ENCODE data around the gene ANKS1B.

The ANKS1B gene

GRCh38 chr12:98922871-98923270 lies 1061.9 kb downstream of the ANKS1B start:
- Histone ChIP-seq H3K9ac (no peak overlapping the region), H3K27me3 (ENCODE audit: insufficient read depth, low read depth) (no peaks in the 10 kb centered on the region), H3K36me3 (ENCODE audit: insufficient read depth) (no peaks in the 10 kb centered on the region), H3K4me1 (ENCODE audit: low read depth, poor library complexity, severe bottlenecking) (no peaks in the 10 kb centered on the region), H2AFZ (ENCODE audit: low read depth) (no peak overlapping the region), H3K4me2 (no peak overlapping the region), H3K79me2 (ENCODE audit: insufficient read depth, low read depth) (no peaks in the 10 kb centered on the region), H3K4me3 (IDR thresholded peaks at IDR 0.05; ENCODE audit: insufficient read depth, low read depth, low read length) (no peak overlapping the region), H4K20me1 (ENCODE audit: insufficient read depth) (no peaks in the 10 kb centered on the region), H3K27ac (no peak overlapping the region)
- TF ChIP-seq CTCF (conservative IDR thresholded peaks at IDR 0.05; ENCODE audit: low read depth, low read length): no peak

- no peak for TF ChIP-seq CTCF (conservative IDR thresholded peaks at IDR 0.05; ENCODE audit: low read depth, low read length)
- Histone ChIP-seq H3K4me3 (IDR thresholded peaks at IDR 0.05; ENCODE audit: insufficient read depth, low read depth, low read length) (no peak overlapping the region), H3K36me3 (ENCODE audit: insufficient read depth) (no peaks in the 10 kb centered on the region), H3K79me2 (ENCODE audit: insufficient read depth, low read depth) (no peaks in the 10 kb centered on the region), H3K27me3 (ENCODE audit: insufficient read depth, low read depth) (no peaks in the 10 kb centered on the region), H2AFZ (ENCODE audit: low read depth) (no peak overlapping the region), H4K20me1 (ENCODE audit: insufficient read depth) (no peaks in the 10 kb centered on the region), H3K4me2 (no peak overlapping the region), H3K9ac (no peak overlapping the region), H3K27ac (no peak overlapping the region), H3K4me1 (ENCODE audit: low read depth, poor library complexity, severe bottlenecking) (no peaks in the 10 kb centered on the region)
Observed at GRCh38 chr12:98918176-98918863, 1066.4 kb downstream of the ANKS1B start.

- Histone ChIP-seq H4K20me1 (ENCODE audit: insufficient read depth) (no peaks in the 10 kb centered on the region), H3K36me3 (ENCODE audit: insufficient read depth) (no peaks in the 10 kb centered on the region), H3K4me3 (IDR thresholded peaks at IDR 0.05; ENCODE audit: insufficient read depth, low read depth, low read length) (no peak overlapping the region), H3K4me2 (no peak overlapping the region), H3K27me3 (ENCODE audit: insufficient read depth, low read depth) (no peaks in the 10 kb centered on the region), H2AFZ (ENCODE audit: low read depth) (no peak overlapping the region), H3K27ac (no peak overlapping the region), H3K79me2 (ENCODE audit: insufficient read depth, low read depth) (no peaks in the 10 kb centered on the region), H3K4me1 (ENCODE audit: low read depth, poor library complexity, severe bottlenecking) (no peaks in the 10 kb centered on the region), H3K9ac (no peak overlapping the region)
- no peak for TF ChIP-seq CTCF (conservative IDR thresholded peaks at IDR 0.05; ENCODE audit: low read depth, low read length)
Observed at GRCh38 chr12:98916106-98916505, 1068.6 kb downstream of the ANKS1B start.

- Histone ChIP-seq H3K27me3 (ENCODE audit: insufficient read depth, low read depth) (no peaks in the 10 kb centered on the region), H3K4me3 (IDR thresholded peaks at IDR 0.05; ENCODE audit: insufficient read depth, low read depth, low read length) (no peak overlapping the region), H3K27ac (no peak overlapping the region), H3K79me2 (ENCODE audit: insufficient read depth, low read depth) (no peaks in the 10 kb centered on the region), H4K20me1 (ENCODE audit: insufficient read depth) (no peaks in the 10 kb centered on the region), H2AFZ (ENCODE audit: low read depth) (no peak overlapping the region), H3K4me2 (no peak overlapping the region), H3K36me3 (ENCODE audit: insufficient read depth) (no peaks in the 10 kb centered on the region), H3K9ac (no peak overlapping the region), H3K4me1 (ENCODE audit: low read depth, poor library complexity, severe bottlenecking) (no peaks in the 10 kb centered on the region)
- TF ChIP-seq CTCF (conservative IDR thresholded peaks at IDR 0.05; ENCODE audit: low read depth, low read length): no peak
Observed at GRCh38 chr12:98912401-98912974, 1072.2 kb downstream of the ANKS1B start.
